Ishikawa (cell line): ENCODE data around the gene MRGPRX2.

ENCODE experiments used
- CEBPB ChIP-seq: IDR thresholded peaks from 2 replicates; pipeline ENCODE4 v1.6.1; 2012
- CREB1 ChIP-seq: IDR thresholded peaks from 2 replicates; pipeline ENCODE4 v1.6.1; 2012; ENCODE audit warnings: low read depth
- EGR1 ChIP-seq: IDR thresholded peaks from 2 replicates; pipeline ENCODE4 v1.6.1; 2012
- EP300 ChIP-seq: IDR thresholded peaks from 2 replicates; pipeline ENCODE4 v1.6.1; 2012; ENCODE audit warnings: borderline replicate concordance
- FOXM1 ChIP-seq: IDR thresholded peaks from 2 replicates; pipeline ENCODE4 v1.6.1; 2012; ENCODE audit warnings: low read depth, borderline replicate concordance
- NFIC ChIP-seq: IDR thresholded peaks from 2 replicates; pipeline ENCODE4 v1.6.1; 2012
- RAD21 ChIP-seq: IDR thresholded peaks from 2 replicates; pipeline ENCODE4 v1.6.1; 2012; ENCODE audit warnings: low read depth
- TAF1 ChIP-seq: IDR thresholded peaks from 2 replicates; pipeline ENCODE4 v1.6.1; 2012; ENCODE audit warnings: low read depth, mild to moderate bottlenecking
- TCF12 ChIP-seq: IDR thresholded peaks from 2 replicates; pipeline ENCODE4 v1.6.1; 2012; ENCODE audit warnings: low read depth
- TEAD4 ChIP-seq: IDR thresholded peaks from 2 replicates; pipeline ENCODE4 v1.6.1; 2012
- YY1 ChIP-seq: IDR thresholded peaks from 2 replicates; pipeline ENCODE4 v1.6.1; 2012; ENCODE audit warnings: low read depth
- ZBTB7A ChIP-seq: IDR thresholded peaks from 2 replicates; pipeline ENCODE4 v1.6.1; 2012; ENCODE audit warnings: low read depth
- TF ChIP-seq, protein P1 (sequence below): IDR thresholded peaks from 2 replicates; pipeline ENCODE4 v1.6.1; 2012; ENCODE audit warnings: low read depth, mild to moderate bottlenecking
- TF ChIP-seq, protein P2 (sequence below): IDR thresholded peaks from 2 replicates; pipeline ENCODE4 v1.6.1; 2012
- TF ChIP-seq, protein P3 (sequence below): IDR thresholded peaks from 2 replicates; pipeline ENCODE4 v1.6.1; 2012

The MRGPRX2 gene

DNA sequence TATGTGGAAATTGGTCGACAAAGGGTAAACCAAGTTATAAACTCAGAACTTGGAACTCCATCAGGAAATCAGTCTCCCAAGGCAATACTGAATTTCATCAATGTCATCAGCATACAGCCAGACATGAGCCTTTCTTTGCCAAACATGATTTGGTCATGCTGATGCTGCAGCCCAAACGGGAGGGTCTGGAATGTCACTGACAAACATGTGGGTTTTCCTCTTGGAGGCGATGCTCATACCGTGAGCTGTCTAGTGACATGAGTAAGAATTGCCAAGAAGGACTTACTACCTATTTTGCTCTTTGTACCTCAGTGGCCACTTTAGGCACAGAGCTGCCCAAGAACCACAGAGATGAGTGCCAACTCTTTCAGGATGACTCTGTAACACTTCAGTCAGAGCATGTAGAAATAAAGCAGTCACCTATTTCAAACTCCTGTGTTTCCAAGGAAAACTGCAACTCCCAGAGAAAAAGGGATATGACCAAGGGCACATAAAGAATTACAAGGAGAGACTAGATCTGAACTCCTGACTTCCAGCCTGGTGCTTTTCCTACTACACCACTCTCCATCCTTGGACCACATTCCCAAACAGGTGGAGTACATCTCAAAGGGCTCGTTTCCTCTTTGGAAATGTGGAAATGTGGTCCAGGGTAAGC, 24.3 kb upstream of the MRGPRX2 start:
- no peak for TF ChIP-seq CEBPB
- TF ChIP-seq TCF12, result no peak
- TF ChIP-seq NFIC, result no peak
- no peak for TF ChIP-seq EP300
- no peak for TF ChIP-seq FOXM1
- TF ChIP-seq, protein P1, sequence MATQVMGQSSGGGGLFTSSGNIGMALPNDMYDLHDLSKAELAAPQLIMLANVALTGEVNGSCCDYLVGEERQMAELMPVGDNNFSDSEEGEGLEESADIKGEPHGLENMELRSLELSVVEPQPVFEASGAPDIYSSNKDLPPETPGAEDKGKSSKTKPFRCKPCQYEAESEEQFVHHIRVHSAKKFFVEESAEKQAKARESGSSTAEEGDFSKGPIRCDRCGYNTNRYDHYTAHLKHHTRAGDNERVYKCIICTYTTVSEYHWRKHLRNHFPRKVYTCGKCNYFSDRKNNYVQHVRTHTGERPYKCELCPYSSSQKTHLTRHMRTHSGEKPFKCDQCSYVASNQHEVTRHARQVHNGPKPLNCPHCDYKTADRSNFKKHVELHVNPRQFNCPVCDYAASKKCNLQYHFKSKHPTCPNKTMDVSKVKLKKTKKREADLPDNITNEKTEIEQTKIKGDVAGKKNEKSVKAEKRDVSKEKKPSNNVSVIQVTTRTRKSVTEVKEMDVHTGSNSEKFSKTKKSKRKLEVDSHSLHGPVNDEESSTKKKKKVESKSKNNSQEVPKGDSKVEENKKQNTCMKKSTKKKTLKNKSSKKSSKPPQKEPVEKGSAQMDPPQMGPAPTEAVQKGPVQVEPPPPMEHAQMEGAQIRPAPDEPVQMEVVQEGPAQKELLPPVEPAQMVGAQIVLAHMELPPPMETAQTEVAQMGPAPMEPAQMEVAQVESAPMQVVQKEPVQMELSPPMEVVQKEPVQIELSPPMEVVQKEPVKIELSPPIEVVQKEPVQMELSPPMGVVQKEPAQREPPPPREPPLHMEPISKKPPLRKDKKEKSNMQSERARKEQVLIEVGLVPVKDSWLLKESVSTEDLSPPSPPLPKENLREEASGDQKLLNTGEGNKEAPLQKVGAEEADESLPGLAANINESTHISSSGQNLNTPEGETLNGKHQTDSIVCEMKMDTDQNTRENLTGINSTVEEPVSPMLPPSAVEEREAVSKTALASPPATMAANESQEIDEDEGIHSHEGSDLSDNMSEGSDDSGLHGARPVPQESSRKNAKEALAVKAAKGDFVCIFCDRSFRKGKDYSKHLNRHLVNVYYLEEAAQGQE, result no peak
- TF ChIP-seq, protein P2, sequence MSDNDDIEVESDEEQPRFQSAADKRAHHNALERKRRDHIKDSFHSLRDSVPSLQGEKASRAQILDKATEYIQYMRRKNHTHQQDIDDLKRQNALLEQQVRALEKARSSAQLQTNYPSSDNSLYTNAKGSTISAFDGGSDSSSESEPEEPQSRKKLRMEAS, result no peak
- TF ChIP-seq YY1, result no peak
- no peak for TF ChIP-seq EGR1
- TF ChIP-seq TAF1, result no peak
- TF ChIP-seq, protein P3, sequence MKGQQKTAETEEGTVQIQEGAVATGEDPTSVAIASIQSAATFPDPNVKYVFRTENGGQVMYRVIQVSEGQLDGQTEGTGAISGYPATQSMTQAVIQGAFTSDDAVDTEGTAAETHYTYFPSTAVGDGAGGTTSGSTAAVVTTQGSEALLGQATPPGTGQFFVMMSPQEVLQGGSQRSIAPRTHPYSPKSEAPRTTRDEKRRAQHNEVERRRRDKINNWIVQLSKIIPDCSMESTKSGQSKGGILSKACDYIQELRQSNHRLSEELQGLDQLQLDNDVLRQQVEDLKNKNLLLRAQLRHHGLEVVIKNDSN, result no peak
- TF ChIP-seq RAD21, result no peak

DNA sequence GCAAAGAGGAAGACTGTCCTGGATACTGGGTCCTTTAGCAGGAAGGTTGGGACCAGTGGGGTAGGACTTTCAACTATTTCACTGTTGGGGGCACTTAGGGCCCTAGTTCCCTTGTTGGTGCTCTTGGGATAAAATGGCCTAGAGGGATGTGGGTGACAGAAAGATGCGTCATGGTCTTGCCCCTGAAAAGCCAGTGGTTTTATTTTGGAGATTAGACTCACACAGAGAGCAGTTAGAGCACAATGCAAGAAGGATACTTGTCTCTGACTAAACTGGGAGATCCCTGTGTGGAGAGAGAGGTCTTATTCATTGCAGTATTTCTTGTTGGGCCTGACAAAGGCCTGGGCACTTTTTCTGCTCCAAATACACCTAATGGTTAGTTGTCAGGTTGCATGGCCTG, 22.6 kb upstream of the MRGPRX2 start:
- no peak for TF ChIP-seq NFIC
- TF ChIP-seq, protein P3, result no peak
- TF ChIP-seq, protein P2, result no peak
- TF ChIP-seq FOXM1, result no peak
- TF ChIP-seq YY1, result no peak
- no peak for TF ChIP-seq TAF1
- TF ChIP-seq EP300, result no peak
- no peak for TF ChIP-seq EGR1
- TF ChIP-seq, protein P1, result no peak
- no peak for TF ChIP-seq ZBTB7A
- TF ChIP-seq CEBPB, result no peak
- no peak for TF ChIP-seq TCF12
- no peak for TF ChIP-seq TEAD4
- TF ChIP-seq RAD21, result no peak
- no peak for TF ChIP-seq CREB1

DNA sequence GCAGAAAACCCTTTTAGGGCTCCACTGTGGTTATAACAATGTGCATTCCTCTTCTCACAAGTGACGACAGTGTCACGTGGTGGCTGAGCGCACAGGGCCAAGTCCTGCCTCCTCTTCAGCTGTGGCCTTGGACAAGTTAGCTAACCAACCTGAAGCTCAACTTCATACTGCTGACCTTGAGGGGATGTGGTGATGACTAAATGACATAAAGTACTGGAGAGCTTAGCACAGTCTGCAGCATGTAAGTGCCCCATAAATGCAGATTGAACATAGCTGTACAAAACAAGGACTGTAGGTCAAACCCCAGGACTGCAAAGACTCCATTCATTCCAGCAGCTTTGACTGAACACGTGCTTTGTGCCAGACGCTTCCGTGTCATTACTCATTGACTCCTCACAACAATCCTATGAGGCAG, 20.1 kb upstream of the MRGPRX2 start:
- TF ChIP-seq NFIC (no peak), TAF1 (no peak), RAD21 (no peak), YY1 (no peak), FOXM1 (no peak), ZBTB7A (no peak), TEAD4 (no peak)
- TF ChIP-seq, protein P3, result peak; percentile 92
- TF ChIP-seq, protein P2, result no peak

DNA sequence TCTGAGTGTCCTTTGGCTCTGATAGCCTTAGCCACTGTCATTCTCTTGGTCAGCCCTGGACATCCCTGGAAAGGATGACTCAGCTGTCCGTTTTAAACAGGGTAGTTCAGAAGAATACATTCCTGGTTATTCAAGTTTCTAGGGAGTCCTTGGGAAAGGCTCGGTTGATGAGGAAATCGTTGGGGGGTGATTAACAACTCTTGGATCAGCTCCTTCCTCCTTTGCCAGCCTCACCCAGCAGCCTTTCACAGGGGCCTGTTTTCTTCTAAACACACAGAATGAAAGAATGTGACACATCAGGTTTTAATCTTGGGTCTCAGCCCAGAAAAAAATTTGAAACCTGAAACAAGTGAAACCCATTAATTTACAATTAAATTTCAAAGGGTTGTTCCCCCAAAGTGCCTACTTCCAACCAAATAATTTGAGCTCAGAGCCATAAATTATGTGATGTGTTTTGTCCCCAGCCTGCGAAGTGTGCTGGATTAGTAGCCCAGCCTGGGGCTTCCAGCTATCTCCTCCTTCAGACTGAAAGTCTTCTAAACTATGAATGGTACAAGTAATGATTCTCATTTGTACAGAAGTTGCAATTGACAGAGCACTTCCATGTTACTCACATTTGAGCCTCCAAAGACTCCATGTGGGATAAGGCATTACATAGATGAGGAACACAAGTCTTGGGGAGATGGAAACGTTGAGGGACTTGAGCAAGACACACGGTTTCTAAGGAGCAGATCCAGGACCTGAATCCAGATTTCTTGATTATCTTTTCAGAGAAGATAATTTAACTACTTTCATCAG, 19.3 kb upstream of the MRGPRX2 start:
- TF ChIP-seq EP300 (peak; percentile 63), FOXM1 (peak; percentile 81), YY1 (no peak), CEBPB (peak; percentile 62), EGR1 (no peak), NFIC (peak; percentile 90), TEAD4 (peak; percentile 68), RAD21 (no peak), ZBTB7A (no peak), TCF12 (peak; percentile 81)
- TF ChIP-seq, protein P1, result no peak
- TF ChIP-seq, protein P2, result no peak
- TF ChIP-seq, protein P3, result no peak
